Hematopoietic multipotent progenitor cell (in vitro differentiated cells): ENCODE measurements around the gene MYCBP2. TPM values are rescaled to one million over a fixed set of nuclear protein-coding genes. Genes with fewer than 3 reads are reported as not detected.
"Not testable (repeated sequence)": the region's sequence is repeated elsewhere in the genome, so short reads cannot be mapped to it uniquely, and the experiment has no call there.

ENCODE experiments used
- DNase-seq, 3 donors: peaks; one replicate each; pipeline ENCODE4 v3.0.0-alpha.2; 2011 to 2015; ENCODE audit warnings: low read depth in 2 of 3, low spot score in 2 of 3
- total RNA-seq: library from RNA; depleted of rRNA; stranded (reverse); fragments of >200 nt; gene quantifications from one replicate; pipeline ENCODE4 v1.2.3, GENCODE V29; 2012

Gene MYCBP2
- total RNA-seq, 1 donor = 110 TPM

DNA sequence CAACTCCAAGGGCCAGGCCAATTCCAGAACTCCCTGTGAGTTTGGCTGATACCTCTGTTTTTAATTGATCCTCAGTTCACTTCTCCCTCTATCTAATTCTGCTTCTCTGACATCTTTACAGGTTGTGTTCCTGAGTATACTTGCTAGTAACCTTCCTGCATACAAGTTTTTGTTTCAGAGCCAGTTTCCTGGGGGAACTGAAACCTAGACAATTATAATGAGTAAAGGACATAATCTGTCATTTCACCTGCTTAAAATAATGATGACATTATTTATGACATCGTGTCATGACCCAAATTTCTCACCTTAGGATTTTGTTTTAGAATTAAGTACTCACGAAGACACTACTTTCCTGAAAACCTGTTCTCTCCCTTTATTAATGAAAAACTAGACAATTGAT is 12.5 kb upstream of the MYCBP2 start:
- no peak for DNase-seq

DNA sequence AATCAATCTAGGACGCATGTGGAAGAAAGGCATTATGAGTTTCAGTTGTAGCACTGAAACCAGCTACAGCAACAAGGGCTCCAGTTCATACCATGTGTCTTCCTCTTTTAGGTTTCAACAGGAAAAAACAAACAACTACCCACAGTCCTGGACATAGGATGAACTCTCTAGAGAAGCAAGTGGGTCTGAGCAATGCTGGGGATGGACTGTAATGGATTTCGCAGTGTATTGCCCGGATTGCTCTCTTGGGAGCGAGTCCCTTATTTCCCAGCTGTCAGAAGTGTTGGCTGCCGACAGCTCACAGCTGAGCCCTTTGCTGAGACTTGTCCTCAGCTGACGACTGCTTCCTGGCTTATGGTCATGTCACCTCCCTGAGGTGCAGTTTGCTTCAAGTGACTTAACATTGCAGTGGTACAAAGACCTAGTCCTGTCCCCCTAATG is 12.1 kb upstream of the MYCBP2 start:
- peak in 1 of 3 donors; percentile 39 for DNase-seq

DNA sequence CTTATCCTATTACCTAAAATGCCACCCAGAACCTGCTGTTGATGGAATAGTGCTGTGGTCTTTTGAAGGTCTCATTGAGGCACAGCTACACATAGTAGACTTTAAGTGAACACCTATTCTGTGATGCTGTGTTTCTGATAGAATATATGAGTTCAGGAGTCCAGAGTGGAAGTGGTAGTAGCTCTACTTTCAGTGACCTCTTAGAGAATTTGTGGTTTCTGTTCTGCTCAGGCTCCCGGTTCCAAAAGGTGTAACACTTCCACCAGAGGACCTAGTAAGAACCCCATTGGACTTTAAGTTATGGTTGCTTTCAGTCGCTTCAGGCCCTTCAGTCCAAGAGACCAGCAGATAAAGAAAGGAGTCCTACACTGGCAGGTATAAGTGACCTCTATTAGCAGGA is 11.4 kb upstream of the MYCBP2 start:
- no peak for DNase-seq

DNA sequence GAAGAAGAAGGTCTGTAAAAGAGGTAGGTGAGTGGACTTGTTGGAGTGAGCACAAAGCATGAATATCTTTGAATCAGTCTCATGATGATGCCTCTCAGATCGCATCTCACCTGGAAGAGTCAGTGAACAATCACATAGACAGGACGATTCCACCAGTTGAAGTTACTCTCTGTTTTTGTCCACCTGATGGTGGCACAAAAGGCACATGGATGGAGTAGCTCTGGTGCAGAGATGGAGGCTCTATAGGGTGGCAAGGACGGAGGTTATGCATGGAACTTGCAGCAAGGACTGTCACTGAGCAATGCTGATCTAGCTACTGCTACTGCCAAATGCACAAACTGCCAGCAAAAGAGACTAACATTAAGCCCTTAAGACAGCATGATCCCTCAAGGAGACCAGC is 10.3 kb upstream of the MYCBP2 start:
- DNase-seq = no peak

DNA sequence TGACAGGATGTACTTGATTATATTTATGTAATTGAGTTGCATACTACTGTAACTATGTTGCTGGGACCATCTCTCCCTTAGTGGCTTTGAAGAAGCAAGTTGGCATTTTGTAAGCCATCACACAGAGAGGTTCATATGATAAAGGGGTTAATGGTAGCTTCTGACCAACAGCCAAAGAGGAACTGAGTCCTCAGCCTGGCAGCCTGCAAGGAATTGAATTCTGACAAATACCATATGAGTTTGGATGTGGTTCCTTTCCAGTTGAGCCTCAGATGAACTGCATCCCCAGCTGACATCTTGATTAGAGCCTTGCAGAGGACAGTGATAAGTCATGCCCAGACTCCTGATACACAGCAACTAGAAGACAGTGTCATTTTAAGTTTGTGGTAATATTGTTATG is 8.6 kb upstream of the MYCBP2 start:
- no peak for DNase-seq

DNA sequence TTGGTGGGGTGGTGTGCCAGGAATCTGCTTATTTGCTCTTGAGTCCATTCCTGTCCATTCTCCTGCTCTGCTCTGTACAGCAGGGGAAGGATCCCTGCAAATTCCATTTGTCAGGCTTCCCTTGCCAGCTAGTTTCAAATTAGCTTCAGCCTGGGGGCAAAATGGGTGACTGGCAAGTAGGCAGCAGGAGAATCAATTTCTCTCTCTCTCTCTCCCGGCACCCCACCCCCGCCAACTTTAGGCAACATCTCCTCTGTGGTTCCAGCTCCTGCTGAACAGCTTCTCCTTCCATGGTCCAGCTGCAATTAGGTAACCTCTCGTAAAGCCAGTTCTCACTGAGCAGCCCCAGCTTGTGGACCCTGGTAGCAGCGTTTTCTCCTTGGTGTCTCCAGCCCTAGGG is 6.7 kb upstream of the MYCBP2 start:
- DNase-seq = no peak

DNA sequence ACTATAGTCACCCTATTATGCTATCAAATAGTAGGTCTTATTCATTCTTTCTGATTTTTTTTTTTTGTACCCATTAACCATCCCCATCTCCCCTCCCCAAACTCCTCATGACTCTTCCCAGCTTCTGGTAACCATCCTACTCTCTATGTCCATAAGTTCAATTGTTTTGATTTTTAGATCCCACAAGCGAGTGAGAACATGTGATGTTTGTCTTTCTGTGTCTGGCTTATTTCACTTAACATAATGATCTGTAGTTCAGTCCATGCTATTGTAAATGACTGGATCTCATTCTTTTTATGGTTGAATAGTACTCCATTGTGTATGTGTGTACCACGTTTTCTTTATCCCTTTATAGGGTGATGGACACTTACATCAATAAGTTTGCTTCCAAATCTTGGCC is 4.5 kb upstream of the MYCBP2 start:
- DNase-seq = no peak

DNA sequence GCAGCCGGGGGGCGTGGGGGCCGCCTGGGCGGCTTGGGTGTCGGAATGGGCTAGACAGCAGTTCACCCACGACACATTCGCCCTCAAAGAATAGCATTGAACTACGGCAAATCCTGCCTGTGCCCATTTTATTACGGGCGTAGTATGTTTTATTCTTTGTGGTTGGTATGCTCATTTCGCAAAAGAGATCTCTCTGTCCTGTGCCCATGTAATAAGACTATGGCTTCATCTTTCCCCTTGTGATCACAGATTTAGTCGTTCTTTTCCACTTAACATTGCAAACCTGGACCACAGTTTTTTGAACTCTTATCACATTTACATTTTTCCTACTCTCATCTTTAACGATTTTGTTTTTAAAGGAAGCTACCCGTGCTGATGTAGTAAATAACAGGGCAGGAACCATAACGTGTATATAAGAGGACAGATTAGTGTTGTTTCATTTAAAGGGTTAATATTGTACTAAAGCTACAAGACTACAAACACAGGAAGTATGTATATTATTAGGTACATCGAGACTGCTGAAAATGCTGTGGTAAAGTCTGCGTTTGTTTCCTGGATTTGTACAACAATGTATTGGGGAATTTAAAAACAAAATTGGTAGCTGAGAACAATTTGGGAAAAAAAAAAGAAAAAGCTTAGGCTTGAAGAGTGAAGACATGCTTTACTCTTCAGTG is 3.2 kb upstream of the MYCBP2 start:
- no peak for DNase-seq

DNA sequence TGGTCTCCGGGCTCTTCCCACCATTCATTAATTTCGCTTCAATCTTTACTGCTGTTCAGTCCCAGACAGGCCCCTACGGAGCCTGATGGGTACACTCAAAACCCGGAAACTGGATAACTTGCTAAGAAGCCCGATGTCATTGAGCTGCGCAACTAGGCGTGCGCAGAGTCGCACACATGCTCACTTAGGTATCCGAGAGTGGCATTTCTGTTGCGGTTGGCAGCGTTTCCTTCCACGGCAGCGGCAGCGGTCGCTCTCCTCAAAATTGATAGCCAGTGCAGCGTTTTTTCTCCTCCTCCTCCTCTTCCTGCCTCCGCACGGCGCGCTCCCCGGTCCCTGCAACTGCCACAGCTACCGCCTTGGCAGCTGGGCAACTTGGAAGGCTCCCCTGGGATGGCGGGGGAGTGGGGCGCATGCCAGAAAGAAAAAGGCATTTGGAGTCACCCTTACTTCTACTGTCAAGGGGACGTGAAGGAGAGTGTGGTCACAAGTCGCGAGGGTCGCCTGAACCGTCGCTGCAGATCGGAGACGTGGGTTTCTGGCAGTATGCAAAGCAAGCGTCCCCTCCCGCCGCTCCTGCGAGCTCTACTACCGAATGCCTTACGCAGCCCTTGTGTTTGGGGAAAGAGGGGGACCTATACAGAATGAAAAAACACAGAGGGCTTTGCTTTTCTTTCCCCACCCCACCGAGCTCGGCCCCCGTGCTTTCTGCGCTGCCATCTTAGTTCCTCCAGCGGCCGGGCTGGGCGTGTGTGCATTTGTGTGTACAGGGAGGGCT is 2.4 kb upstream of the MYCBP2 start:
- peak; percentile 83 to 98 (median 98) for DNase-seq

DNA sequence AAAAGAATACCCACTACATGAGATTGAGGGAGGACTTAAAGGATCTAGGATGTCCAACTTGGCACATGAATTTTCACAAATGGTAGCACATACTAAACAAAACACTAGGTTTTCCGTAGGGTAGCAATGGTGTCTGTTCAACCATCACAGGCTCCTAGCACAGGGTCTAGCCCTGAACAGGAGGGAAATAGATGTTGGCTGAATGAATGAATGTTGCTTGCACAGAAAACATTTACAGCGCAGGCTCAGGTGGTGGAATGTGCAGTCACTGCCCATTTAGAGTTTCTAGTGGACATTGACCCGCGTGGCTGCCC is 1.9 kb upstream of the MYCBP2 start:
- no peak for DNase-seq

DNA sequence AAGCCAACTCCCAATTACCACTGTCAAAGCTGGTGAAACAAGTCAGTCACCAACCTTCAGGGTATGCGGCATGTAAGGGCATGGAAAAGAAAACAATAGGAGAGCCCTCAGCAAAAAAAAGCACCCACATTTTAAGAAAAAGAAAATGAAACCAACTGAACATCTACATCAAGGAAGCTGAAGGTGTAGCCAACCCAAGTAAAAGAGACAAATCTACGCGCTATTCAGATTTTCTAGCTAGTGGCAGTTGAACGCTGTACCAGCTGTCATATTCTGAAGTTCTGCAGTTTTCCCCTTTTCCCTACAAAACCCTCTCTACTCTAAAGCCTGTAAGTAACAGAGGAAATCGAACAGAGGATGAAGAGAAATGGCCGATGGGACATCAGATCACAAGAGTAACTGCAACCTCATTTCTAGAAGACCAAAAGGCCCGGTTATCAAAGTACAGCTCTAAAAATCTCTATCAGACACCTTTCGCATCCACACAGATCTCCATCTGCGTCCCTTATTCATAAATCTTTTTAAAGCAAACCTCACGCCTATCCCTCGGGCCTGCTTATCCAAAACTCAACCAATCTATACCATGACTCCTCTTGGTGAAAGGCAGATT is 1.4 kb downstream of the MYCBP2 start:
- DNase-seq = peak in 2 of 3 donors; percentile 31

DNA sequence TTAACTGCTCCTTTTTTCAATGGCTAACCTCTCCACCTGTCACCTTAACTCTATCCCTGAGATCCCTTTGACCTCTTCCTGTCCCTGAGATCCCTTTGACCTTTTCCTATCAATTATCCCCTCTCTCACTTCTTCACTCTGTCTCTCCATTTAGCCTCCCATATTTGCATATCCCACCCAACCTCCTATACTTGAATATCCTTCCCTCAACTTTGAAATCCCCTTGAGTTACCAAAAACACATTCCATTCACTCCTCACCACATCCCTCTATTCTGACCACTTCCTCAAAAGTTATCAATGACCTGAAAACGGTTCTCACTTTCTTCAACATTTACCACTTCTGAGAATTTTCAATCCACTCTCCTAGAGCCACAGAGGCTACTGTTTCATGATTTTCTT is 3.0 kb downstream of the MYCBP2 start:
- peak in 2 of 3 donors; percentile 53 to 65 for DNase-seq

DNA sequence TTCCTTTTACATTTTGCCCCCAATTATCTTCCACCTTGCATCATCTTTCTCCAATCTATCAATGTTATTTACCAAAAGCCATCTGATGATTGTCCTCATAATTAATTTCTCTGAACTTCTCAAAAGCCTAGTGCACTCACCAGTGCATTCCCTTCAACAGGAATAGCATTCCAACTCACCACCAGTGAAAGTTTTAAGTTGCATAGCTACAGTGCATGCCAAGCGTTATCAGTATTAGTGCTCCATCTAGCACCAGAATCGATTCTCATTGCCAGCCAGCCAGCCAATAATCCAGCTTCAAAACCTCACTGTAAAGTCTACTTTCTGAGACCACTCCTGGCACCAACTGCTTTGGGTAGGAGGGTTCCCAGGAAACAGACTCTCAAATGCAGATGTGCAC is 7.4 kb downstream of the MYCBP2 start:
- no peak for DNase-seq

DNA sequence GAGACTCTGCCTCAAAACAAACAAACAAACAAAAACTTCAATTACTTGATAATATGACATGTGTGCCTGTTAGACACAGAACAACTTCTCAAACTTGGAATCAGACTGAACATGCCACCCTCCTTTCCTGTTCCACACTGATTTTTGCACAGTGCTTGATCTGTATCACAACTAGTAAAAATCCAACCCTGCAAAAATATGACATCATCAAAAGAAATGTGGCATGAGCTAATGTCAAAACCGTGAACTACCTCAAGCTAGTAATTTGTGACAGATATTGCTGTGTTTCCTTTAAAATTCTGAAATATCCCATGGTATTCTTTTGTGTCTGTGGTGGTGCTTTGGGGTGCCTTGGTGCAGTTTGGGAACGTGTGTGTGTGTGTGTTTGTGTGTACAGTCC is 8.2 kb downstream of the MYCBP2 start:
- no peak for DNase-seq

DNA sequence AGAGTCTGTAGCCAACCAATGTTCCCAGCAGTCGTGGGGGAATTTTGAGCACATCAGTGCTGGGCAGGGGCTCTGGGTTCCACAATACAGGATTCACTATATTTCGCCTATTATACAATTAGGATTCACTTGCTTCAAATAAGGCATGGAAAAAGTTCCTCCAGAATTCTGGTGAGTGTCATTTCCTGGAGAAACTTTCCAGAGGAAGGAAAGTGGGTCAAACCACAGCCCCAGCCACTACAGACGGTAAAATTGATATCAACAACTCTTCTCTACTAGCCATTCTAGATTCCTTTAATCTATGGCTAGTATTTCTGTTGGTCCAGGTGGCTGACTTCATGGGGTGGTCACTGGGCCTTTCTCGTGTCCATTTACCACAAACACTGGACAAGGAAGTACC is 10.5 kb downstream of the MYCBP2 start:
- DNase-seq = no peak

DNA sequence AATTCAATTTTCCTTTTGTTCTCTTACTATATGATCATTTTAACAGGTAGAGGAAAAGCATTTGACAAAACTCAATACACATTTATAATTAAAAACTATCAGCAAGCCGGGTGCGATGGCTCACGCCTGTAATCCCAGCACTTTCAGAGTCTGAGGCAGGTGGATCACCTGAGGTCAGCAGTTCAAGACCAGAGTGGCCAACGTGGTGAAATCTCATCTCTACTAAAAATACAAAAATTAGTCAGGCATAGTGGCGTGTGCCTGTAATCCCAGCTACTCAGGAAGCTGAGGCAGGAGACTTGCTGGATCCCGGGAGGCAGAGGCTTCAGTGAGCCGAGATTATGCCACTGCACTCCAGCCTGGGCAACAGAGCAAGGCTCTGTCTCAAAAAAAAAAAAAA is 11.4 kb downstream of the MYCBP2 start:
- not testable (repeated sequence) for DNase-seq

DNA sequence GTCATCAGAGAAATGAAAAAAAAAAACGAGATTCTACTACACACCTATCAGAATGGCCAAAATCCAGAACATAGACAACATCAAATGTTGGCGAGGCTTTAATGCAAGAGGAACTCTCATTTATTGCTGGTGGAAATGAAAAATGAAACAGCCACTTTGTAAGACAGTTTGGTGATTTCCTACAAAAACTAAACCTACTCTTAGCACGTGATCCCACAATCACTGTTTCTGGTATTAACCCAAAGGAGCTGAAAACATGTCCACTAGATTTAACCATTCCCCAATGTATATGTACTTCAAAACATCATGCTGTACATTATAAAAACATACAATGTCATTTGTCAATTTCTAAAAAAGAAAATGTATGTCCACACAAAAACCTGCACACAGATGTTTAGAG is 13.0 kb downstream of the MYCBP2 start:
- DNase-seq = no peak

DNA sequence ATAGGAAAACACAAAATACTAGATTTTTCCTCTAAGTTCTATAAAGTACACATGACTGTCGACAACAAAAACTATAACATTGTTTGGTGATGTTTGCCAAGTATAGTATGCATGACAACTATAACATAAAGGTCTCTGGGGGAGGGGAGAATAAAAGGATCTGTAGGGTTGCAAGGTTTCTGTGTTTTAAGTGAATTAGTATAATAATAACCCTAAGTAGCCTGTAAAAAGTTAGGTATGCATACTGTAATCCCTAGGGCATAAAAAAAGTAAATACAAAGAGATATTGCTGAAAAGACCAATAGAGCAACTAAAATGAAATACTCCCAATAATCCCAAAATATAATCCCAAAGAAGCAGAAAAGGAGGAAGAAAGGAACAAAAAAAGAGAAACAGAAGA is 14.6 kb downstream of the MYCBP2 start:
- DNase-seq = no peak

DNA sequence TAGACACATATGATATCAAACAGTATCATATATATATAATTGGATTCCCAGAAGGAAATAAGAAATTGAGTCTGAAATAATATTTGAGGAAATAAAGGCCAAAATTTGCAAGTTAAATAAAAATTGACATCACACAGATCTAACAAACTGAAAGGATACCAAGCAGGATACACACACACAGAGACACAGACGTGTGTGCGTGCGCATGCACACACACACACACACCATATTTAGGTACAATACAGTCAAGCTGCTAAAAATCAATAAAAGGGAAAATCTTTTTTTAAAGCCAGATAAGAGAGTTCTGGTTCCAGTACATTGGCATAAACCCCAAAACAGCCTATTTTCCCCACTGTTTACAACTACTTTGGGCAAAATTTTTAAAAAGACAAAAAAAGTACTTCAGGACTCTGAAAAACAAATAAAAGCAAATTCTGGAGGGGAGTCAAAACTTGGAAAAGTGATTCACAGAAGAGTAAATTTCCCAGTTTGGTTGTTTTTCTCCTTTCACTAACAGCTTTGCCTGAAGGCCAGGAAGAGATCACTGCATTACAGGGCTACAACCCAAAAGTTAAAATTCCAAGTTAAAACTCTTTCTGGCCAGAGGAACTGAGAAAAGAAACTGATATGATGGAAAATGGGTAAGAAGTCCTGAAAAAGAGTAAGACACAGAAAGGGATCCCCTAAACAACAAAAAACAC is 16.2 kb downstream of the MYCBP2 start:
- no peak for DNase-seq

DNA sequence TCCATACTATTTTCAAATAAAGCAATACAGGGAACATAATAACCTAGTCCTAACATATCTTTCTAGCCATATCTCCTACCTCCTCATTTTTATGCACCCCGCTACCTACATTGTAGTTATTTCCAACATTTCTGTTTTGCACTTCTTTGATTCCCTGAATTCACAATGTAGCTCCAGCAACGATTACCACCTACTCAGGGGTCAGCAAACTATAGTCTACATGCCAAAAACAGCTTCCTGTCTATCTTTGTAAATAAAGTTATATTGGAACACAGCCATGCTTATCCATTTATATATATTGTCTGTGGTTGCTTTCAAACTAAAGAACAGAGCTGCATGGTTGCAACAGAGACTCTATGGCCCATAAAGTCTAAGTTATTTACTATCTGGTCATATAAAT is 16.7 kb downstream of the MYCBP2 start:
- DNase-seq = no peak

DNA sequence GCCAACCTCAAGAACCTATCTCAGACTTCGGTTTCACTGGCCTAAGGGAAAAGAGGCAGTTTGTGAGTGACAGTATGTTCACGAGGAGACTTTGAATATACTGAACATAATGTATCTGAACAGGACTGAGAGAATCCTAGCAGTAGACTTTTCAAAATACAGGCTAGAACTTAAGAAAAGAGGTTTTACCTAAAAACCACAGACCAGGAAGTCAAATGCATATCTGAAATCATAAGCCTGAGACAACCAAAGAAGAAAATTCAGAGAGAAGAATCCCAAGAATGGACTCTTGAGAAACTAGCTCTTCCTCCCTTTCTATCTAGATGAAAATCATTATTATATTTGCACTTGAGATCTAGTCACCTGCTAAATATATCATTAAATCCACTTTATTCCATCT is 17.6 kb downstream of the MYCBP2 start:
- no peak for DNase-seq

DNA sequence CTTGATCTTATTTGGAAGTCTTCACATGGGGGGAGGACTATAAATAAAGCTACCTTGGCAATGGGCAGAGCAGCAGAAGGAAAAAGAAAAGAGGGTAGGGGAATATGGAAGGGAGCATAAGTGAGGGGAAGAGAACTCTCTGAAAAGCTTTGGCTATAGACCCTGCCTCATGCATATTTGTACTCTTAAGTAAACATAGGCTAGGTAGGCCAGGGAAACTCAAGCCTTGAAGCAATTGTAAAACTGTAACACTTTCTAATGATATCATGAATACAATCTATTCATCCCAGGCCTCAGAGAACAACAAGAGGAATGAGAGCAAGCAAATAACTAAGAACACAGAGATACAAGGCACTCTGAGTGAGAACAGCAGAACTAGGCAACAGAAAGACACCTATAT is 20.4 kb downstream of the MYCBP2 start:
- DNase-seq = no peak
